GM21367 (cell line): ENCODE results near the gene APH1A.
"Not testable (repeated sequence)": the region's sequence is repeated elsewhere in the genome, so short reads cannot be mapped to it uniquely, and the experiment has no call there.

ENCODE experiments used
- ATAC-seq: cut with Tn5 transposase; IDR thresholded peaks from one replicate; pipeline ENCODE4 v1.9.1; 2021; ENCODE audit not compliant: unreplicated experiment

APH1A gene

DNA sequence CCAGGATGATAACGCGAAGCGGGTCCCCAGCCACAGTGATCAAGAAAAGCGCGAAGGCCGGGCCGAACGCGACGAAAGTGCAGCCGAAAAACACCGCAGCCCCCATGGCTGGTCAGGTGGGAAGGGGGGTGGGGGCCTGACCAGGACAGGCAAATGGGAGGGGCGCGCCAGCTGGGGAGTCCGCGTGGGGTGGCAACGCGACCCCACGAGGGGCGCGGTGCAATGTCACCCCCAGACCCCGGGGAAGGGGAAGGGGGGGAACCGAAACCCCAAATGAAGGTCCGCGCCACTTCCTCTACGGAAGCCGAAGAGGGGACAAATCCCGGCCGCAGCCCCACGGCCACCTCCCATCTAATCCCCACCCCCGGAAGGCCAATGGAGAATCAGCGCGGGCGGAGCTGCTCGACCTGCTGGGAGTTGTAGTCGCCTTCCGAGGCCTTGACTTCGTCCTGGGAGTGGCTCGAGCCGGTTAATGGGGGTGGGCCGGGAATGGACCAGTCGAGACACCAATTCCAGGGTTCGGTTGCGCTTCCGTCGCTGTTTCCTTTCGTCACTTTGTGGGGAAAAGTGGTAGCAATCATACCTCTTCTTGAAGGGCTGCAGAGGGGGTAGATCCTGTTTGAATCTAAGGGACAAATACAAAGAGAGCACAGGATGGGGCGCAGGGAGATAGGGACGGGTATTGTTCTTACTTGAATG, at the start of gene APH1A:
Gene APH1A (minus strand): TSS at position 312 of the 699 bp plus-strand sequence. CDS start 206 bp downstream, at position 106.
- ATAC-seq, result peak; percentile 77

DNA sequence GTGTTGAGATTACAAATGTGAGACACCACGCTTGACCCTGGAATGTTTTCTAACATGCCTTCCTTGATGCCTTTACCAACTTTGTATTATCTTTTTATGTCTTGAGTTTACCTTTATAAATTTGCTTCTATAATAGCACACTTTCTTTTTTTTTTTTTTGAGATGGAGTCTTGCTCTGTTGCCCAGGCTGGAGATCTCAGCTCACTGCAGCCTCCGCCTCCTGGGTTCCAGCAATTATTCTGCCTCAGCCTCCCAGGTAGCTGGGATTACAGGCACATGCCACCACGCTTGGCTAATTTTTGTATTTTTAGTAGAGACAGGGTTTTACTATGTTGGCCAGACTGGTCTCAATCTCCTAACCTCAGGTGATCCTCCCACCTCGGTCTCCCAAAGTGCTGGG, 45.9 kb upstream of the APH1A start:
- ATAC-seq, result not testable (repeated sequence)

DNA sequence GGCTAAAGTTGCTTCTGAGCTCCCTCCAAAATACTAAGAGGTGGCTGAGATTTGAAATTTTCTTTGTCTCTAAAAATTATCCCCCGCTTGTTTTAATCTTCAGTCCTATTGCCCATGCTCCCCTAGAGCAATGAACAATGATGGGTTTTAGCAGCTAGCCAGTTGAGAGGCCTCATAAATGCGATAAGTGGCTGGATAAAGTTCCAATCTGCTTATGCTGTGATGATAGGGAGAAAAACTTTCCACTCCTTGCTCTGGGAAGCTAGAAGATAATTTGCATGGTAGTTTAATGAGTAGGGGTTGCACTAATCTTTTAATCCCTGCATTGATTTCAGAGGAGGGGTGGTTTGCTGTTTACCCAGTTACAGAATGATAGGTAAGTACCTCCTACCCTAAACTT, 42.9 kb upstream of the APH1A start:
- ATAC-seq, result no peak

DNA sequence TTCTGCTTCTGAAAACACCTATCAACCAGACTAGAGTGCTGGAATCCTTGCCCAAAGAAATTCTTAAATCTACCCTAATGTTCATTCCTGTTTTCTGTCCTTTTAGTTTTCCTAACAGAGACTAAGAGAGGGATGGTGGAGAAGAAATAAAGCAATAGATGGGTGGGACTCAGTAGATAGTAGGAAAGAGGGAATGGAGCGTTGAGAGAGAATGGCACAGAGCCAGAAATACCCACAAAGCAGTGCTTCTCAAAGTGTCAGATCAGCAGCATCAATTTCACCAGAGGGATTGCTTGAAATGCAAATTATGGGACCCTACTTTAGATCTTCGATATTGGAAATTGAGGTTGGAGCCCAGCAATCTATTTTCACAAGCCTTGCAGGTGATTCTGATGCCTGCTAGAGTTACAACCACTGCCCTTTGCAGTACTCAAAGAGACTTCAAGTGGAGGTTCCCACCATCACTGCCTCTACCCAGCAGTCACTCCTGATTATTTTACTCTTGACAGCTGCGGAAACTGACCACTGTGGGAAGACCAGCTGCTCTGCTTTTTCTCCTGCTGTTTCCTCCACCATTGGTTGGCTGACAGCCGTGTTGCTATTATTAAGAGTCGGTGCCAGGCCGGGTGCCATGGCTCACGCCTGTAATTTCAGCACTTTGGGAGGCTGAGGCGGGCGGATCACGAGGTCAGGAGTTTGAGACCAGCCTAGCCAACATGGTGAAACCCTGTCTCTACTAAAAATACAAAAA, 41.1 kb upstream of the APH1A start:
- no peak for ATAC-seq

DNA sequence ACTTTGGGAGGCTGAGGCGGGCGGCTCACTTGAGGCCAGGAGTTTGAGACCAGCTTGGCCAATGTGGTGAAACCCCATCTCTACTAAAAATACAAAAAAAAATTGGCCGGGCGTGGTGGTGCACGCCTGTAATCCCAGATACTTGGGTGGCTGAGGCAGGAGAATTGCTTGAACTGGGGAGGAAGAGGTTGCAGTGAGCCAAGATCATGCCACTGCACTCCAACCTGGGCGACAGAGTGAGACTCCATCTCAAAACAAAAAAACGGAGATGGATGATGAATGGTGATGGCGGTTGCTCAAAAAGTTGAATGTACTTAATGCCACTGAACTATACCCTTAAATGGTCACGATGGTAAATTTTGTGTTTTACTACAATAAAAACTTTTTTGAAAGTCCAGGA, 39.8 kb upstream of the APH1A start:
- not testable (repeated sequence) for ATAC-seq

DNA sequence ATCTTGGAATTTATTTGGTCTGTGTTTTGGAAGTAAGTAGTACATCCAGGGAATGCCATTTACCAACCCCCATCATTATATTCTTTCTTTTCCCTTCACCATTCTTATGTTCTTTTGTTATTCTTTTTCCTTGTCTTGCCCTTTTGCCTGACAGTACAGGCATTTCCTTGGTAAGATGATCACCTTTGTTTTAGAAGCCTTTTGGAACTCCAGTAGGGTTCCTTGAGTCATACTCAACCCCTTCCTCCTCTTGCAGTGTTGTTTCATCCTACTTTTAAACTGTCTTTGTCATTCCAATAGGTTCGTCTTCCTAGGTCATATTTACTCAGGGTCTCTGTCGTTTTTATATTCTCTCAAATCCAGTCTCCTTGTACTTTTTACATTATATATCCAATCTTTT, 34.1 kb upstream of the APH1A start:
- ATAC-seq, result no peak

DNA sequence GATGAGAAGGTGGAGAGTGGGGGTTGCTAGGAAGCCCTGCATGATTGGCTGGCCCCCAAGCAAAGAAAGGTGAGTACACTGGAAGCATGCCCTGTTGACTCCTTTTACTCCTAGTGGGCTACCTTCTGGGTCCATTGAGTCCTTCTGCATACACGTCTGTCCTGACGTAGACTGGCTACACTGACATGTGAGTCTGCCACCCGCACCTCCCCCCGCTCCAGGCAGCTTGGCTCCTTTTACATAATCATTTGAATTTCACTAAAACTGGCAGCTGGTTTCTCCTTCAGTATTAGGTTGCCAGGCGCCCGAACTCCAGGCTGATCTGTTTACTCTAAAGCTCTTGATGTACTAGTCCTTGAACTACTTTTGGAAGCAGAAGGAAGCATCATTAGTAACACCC, 33.5 kb upstream of the APH1A start:
- no peak for ATAC-seq

DNA sequence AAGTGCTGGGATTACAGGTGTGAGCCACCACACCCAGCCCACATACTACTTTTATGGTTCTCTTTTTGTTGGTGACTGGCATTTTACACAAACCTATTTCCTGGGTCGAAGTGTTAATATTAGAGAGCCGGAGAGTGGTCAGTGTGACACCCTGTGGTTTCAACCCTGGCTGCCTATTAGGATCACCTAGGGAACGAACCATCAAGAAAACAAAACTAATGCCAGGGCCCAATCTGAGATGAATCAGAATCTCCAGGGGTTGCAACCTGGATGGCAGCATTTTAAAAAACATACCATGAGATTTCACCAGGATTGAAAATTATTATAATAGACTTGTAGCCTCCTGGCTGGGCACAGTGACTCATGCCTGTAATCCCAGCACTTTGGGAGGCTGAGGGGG, 30.9 kb upstream of the APH1A start:
- no peak for ATAC-seq

DNA sequence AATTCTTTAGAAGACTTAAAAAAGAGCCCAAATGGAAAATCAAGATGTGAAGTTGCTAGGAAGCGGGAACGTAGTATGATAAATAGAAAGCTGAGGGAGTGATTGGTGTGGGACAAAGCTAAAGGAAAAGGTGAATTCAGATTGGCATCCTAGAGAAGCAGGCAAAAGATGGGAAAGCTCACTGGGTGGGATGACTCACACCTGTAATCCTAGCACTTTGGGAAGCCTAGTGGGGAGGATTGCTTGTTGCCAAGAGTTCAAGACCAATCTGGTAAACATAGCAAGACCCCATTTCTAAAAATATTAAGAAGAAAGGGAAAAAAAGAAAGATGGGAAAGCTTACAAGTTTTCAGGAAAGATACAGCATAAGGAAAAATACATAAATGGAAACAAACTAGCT, 26.7 kb upstream of the APH1A start:
- ATAC-seq, result no peak

DNA sequence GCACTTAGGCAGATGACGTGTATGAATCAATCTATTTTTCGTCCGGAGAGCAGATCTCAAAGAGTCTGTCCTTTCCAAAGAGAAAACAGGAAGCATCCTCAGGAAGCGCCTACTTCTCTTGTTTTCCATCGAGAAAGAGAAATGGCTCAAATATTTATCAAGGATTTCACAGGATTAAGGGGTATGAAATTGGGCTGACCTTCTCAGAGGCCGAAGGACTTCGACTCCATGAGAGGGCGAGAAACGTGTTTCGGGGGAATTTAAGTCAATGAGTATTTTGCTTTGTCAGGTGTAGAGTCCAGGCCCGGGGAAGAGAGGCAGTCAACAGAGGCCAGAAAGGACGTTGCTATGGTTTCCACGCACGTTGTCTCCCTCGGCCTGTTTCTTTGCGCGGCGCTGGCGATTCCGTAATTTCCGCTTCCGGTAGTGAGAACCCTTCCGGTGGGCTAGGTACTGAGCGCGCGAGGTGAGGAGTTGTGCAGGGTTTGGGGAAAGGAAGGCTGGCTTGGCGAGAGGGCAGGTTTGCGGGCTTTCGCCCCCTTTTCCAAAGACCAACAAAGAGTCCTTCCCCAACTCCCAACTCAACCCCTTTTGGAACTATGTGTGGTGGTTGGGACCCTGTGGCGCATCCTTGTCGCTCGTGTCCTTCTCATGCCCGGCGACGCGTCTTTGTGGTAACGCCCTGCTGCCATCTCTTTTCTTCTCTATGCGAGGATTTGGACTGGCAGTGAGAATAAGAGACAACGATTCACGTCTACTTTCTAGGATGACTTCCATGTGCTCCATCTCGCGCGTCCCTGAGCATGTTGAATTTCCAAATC, 24.8 kb upstream of the APH1A start, which contains the start of gene MRPS21:
Gene MRPS21 (plus strand): TSS at position 429 of the 821 bp plus-strand sequence. CDS start 506 bp downstream, outside the sequence.
- ATAC-seq, result peak; percentile 88

DNA sequence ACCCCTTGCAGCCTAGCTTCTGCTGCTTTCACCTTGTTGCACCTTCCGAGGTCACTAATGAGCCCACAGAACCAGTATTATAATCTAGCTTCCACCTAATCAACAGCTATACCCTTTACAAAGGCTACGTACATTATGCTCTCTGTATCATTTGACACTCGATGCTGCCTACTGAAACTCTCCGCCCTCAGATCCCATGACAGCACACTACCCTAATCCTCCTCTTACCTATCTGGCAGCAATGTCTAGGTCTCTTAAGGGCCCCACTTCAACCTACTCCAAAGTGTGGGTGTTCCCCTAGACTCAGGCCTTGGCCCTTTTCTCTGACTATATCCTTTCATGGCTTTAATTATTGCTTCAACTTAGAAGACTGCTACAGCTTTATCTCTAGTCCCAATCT, 20.0 kb upstream of the APH1A start:
- no peak for ATAC-seq

DNA sequence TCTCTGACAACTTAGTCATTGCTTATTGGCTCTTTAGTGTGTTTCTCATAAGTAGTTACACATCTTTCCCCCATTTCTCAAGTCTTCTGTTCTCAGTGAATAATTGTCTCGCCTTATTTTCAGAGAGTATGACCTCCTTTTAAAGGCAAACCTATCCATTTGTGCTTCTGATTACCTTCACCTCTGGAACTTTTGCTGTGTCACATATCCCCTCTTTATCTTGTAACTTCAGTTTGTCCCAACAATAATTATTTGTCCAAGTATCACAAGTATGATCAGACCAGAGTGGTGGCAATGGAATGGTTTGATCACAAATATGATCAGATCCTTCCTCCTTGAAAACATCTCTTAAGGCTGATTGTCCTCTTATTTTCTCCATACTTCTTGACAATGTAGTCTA, 19.6 kb upstream of the APH1A start:
- ATAC-seq, result no peak

DNA sequence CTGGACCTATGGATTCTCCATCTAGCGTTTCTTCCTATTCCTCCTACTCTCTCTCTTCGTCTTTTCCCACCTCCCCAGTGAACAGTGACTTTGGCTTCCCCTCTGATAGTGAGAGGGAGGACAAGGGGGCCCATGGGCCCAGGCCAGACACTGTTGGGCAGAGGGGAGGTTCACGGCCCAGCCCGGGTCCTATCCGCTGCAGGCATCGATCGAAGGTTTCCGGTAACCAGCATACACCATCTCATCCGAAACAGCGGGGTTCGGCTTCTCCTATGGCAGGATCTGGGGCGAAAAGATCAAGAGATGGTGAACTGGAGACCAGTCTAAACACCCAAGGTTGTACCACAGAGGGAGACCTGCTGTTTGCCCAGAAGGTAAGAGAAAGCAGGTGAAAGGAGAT, 14.4 kb upstream of the APH1A start:
- no peak for ATAC-seq

DNA sequence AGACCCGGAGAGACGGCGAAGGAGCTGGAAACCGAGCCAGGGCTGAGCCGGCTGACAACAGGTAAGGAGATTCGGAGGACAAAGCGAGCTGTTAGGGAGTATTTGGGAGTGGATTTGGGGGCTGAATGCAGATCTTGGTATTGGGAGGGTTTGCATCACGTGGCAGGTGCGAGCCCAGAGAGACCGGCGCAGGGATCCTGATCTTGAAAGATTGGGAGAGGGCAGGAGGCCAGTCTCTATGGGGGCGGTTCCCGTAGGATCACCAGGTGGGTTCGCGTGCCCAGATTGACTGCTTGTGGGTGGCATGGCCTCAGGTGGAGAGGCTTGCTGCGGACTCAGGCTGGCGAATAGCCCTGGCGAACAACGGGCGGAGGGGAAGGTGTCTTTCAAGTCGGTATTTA, 13.7 kb upstream of the APH1A start:
- ATAC-seq, result no peak

DNA sequence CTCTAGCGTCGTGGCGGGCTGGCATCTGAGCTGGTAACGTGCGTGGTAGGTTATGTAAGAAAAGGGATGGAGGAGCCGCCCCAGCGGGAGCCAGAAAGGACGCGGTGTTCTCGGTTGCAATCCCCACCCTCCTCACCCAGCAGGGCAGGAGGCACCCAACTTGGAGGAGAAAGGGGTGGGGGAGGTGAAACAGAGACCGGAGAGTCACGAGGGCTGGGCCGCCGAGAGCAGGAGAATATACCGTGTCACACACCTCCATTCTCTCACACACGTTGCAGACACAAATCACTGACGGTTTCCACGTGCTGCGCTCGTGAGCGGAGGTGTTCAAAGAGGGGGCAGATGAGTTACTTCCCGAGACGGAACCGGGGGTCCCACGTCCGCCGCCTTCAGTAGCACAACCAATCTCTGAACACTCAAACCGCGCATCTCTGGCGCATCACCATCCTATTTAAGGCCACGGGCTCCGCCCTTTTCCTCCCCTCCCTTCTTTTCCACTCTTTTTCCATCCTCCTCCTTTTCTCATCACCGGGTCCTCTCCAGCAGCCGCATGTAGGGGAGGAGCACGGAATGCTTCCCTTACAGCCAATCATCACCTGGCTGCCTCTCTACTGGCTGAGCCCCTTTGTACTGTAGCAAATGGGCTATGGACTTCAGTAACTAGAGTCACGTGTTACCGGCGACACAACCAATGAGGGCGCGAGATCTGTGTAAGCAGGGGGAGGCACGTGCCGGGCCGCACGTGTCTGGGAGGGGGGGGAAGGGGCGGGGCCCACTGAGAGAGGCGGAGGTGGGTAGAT, 13.1 kb upstream of the APH1A start, which contains the start of gene CIART:
Gene CIART (plus strand): TSS at position 797 of the 800 bp plus-strand sequence. CDS start 714 bp downstream, outside the sequence.
- ATAC-seq, result peak; percentile 57

DNA sequence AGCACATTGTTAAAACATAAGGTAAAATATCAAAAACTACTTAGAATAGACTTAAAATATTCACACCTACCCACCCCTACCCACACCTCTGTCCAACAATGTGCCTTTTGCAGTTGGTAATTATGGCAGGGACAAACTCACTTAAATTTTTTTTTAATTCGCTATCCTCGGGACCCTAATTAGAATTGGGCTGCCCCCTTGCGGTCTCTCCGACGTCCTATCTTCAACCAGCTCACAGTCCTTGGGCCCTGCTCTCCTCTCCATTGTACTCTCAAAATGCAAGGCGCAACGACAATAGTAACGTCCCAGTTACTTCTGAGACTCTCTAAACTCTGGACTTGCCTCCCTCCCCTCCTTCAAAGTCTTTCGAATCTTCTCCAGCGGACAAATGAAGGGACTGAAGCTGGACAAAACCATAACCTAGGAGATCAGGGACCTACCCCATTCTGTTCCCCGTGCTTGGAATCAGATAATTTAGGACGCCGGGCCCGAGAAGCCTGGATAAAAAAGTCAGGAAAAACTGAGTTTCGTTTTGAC, 12.5 kb upstream of the APH1A start:
- ATAC-seq, result no peak

DNA sequence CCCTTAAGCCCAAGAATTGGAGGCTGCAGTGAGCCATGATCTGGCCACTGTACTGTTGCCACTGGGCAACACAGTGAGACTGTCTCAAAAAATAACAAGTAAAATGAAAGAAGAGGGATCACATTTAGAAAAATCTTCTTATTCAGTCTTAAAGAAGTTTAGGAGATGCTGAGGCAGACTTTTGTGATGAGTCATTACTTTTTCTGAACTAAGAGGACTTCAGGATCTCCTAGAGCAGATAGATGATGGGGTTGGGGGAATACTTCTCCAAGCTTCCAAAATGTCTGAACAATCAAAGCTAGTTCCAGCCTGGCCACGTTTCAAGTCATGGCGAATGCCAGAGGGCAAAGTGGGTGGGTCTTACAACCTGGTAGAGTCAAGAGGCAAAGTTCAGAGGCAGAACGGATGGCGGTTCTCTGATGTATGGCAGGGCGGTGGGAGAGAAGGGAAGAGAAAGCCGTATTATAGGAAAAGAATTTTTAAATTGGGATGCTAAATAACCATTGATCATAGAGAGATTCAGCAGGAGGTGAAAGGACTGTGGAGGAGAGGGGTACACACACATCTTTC, 11.4 kb upstream of the APH1A start:
- no peak for ATAC-seq

DNA sequence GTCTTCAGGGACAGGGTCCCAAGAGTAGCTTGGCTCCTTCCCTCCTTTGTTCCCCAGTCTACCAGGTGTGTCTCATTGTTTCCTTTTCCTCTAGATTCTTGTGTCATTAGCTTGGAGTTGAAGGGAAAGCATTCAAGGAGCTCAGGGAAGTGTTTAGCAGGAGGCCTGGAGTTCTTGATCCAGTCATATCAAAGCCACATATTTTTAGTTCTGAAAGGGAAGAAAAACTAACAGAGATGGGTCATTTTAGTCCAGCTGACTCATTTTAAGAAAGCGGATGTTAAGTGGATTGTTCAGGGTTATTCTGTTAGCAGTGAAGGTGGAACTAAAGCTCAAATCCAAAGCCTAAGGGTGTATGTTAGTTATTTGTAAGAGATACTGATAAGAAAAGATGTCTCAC, 4.5 kb upstream of the APH1A start:
- no peak for ATAC-seq

DNA sequence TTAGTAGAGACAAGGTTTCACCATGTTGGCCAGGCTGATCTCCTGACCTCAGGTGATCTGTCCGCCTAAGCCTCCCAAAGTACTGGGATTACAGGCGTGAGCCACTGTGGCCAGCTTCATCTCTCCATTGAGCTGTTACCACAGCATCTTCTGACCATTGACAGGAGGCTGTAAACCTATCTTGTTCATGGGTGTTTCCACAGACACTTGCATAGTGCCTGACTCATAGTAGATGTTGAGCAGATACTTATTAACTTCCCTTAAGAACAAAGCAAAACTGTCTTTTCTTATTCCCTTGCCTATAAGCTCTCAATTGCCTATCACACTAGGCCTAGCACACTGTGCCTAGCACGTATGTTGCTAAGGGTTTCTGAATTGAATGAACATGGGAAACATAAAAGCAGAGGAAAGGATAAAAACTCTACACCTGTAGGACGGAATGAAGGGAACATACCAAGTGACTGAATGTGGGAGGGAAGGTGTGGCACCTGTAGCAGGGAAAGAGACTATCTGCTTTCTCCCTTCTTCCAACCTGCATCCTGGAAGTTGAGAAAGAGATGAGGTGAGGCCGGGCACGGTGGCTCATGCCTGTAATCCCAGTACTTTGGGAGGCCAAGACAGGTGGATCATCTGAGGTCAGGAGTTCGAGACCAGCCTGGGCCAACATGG, 2.6 kb upstream of the APH1A start:
- no peak for ATAC-seq
